HG03097 (cell line): Measurements from ENCODE around the gene PTBP3.
"Not testable (repeated sequence)": the region's sequence is repeated elsewhere in the genome, so short reads cannot be mapped to it uniquely, and the experiment has no call there.

Experiments used
- ATAC-seq: cut with Tn5 transposase; IDR thresholded peaks from one replicate; pipeline ENCODE4 v1.9.1; 2021; ENCODE audit not compliant: unreplicated experiment, low FRiP score

The PTBP3 gene

GRCh38 chr9:112325127-112325526, 8.3 kb downstream of the PTBP3 start:
- no peak for ATAC-seq

- no peak for ATAC-seq
These were observed 10.0 kb downstream of the PTBP3 start for GRCh38 chr9:112323378-112323854.

GRCh38 chr9:112322701-112323377, 10.6 kb downstream of the PTBP3 start:
- ATAC-seq = no peak

- ATAC-seq = no peak
These were observed 17.0 kb downstream of the PTBP3 start for GRCh38 chr9:112316258-112316943.

- ATAC-seq = no peak
These were observed 17.8 kb downstream of the PTBP3 start for GRCh38 chr9:112315331-112316257.

- no peak for ATAC-seq
These were observed 21.3 kb downstream of the PTBP3 start for GRCh38 chr9:112312139-112312538.

GRCh38 chr9:112311497-112311896, 21.9 kb downstream of the PTBP3 start:
- no peak for ATAC-seq

- no peak for ATAC-seq
These were observed 22.6 kb downstream of the PTBP3 start for GRCh38 chr9:112310826-112311225.

GRCh38 chr9:112308588-112308987, 24.8 kb downstream of the PTBP3 start:
- no peak for ATAC-seq

GRCh38 chr9:112301420-112301819, 32.0 kb downstream of the PTBP3 start:
- no peak for ATAC-seq

- no peak for ATAC-seq
These were observed 33.9 kb downstream of the PTBP3 start for GRCh38 chr9:112299514-112299913.

GRCh38 chr9:112296929-112297328, 36.5 kb downstream of the PTBP3 start:
- no peak for ATAC-seq

GRCh38 chr9:112295174-112295573, 38.2 kb downstream of the PTBP3 start:
- ATAC-seq = no peak

GRCh38 chr9:112288029-112288428, 45.4 kb downstream of the PTBP3 start:
- no peak for ATAC-seq

- no peak for ATAC-seq
These were observed 46.5 kb downstream of the PTBP3 start for GRCh38 chr9:112286926-112287325.

GRCh38 chr9:112285056-112285455, 48.4 kb downstream of the PTBP3 start:
- no peak for ATAC-seq

GRCh38 chr9:112283582-112284253, 49.7 kb downstream of the PTBP3 start:
- ATAC-seq = no peak

- not testable (repeated sequence) for ATAC-seq
These were observed 50.6 kb downstream of the PTBP3 start for GRCh38 chr9:112282841-112283240.

GRCh38 chr9:112280904-112281303, 52.5 kb downstream of the PTBP3 start:
- ATAC-seq = no peak

- no peak for ATAC-seq
These were observed 53.9 kb downstream of the PTBP3 start for GRCh38 chr9:112279501-112279900.

- no peak for ATAC-seq
These were observed 55.3 kb downstream of the PTBP3 start for GRCh38 chr9:112278152-112278551.
